Measurements from ENCODE around the gene TAF15.
A peak's percentile ranks its signal among the peaks of the same experiment; 100 is the strongest.

TAF15 gene

DNA sequence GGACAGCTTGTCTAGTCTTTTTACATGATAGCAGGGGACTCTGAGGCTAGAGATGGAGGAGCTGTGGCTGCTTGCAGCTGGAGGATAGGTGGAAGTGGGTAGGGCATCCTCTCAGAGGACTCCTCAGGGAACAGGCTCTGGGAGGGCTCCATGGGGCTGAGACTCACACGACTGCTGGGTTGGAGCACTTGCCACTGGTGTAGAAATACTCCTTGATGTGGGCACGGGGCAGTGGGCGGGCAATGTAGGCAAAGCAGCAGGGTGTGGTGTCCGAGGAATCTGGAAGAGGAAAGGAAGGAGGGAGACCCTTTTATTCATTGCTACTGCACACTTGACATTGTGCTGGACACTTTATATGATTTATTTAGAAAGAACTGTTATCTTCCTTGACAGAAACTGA lies 69.1 kb downstream of the TAF15 start:
- Histone ChIP-seq H3K36me3 (ENCODE audit: control insufficient read depth in 1 of 2, insufficient read depth in 2 of 2, low read length in 2 of 2) (no peaks in the 10 kb centered on the region), H3K18ac (ENCODE audit: low read length) (no peak overlapping the region), H3K27me3 (ENCODE audit: insufficient read depth, low read length) (no peaks in the 10 kb centered on the region), H4K8ac (ENCODE audit: low read depth, low read length) (no peak overlapping the region), H4K91ac (ENCODE audit: low read depth, low read length) (no peak overlapping the region), H2AK5ac (ENCODE audit: low read length) (no peak overlapping the region), H3K4ac (ENCODE audit: low read depth, low read length) (no peak overlapping the region), H3K79me1 (ENCODE audit: low read length) (no peaks in the 10 kb centered on the region), H3K27ac (ENCODE audit: low read depth, low read length) (no peak overlapping the region), H3K4me1 (ENCODE audit: control insufficient read depth in 1 of 2, insufficient read depth in 2 of 2, low read length in 2 of 2) (peaks cover 6% of the 10 kb centered on the region in 2 experiments), H3K4me3 (ENCODE audit: low read depth, low read length) (no peak overlapping the region), H2BK12ac (ENCODE audit: low read length) (no peak overlapping the region), H3K23ac (ENCODE audit: low read length) (no peak overlapping the region), H4K12ac (ENCODE audit: low read depth, low read length) (no peak overlapping the region), H3K9ac (ENCODE audit: low read length) (no peak overlapping the region), H2BK5ac (ENCODE audit: low read depth, low read length, poor library complexity) (no peak overlapping the region), H3K14ac (ENCODE audit: low read length) (no peak overlapping the region), H3K4me2 (ENCODE audit: low read length) (no peak overlapping the region), H2BK120ac (ENCODE audit: insufficient read depth, low read length, poor library complexity) (no peak overlapping the region), H3K79me2 (ENCODE audit: control insufficient read depth, insufficient read depth, low read length, poor library complexity) (no peaks in the 10 kb centered on the region), H3K9me3 (ENCODE audit: insufficient read depth, low read depth, low read length) (no peaks in the 10 kb centered on the region), H2AFZ (ENCODE audit: insufficient read depth, low read length, poor library complexity) (no peak overlapping the region)
- WGBS (ENCODE audit: extremely low coverage, insufficient coverage, insufficient read length): no CpG with 5 or more reads among the region's 4 CpGs
- DNase-seq: no peak

DNA sequence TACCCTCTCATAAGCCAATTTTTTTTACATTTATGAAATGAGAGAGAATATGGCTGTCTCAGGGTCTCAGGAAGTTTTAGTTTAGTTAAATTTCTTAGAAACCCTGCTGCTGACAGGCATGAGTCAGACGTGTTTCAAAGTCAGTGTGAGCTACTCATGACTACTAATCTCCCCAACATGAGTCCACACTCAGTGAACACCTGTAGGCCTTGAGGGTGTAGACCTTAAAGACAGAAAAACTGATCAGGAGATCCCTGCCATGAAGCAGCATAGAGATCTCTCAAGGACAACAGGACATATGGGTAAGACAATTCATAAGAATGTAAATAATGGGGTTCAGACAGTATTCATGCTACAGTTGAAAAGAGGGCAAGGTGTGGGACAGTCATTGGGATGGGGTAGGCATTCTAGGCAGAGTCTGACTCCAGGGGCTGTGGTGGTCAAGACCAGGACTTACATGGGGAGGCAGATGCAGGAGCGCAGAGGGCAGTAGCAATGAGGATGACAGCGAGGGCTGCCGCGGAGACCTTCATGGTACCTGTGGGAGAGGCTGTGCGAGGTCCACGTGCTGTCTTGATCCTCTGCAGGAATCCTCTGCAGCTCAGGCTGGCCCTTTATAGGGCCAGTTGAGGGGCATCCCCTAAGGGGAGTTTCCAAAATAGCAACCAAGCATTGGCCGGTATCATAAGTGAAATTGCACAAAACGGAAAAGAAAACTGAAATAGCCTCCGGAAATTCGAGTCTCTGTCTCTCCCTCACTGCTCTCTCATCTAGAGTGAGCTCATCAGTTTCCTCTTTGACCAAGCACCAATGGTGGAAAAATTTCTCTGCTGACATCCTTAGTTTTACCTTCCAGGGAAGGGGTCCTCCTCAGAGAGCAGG lies 70.7 kb downstream of the TAF15 start, which contains the start of gene CCL5:
Gene CCL5, minus strand, starts transcription at position 588 of the 882 bp plus-strand sequence.
- Histone ChIP-seq H2BK5ac (ENCODE audit: low read depth, low read length, poor library complexity) (no peak within 1 kb of the TSS), H3K14ac (ENCODE audit: low read length) (no peak within 1 kb of the TSS), H3K4ac (ENCODE audit: low read depth, low read length) (no peak within 1 kb of the TSS), H3K4me2 (ENCODE audit: low read length) (no peak within 1 kb of the TSS), H3K9me3 (ENCODE audit: insufficient read depth, low read depth, low read length) (no peaks in the 10 kb centered on the region), H3K79me2 (ENCODE audit: control insufficient read depth, insufficient read depth, low read length, poor library complexity) (no peaks in the 10 kb centered on the region), H2BK120ac (ENCODE audit: insufficient read depth, low read length, poor library complexity) (no peak within 1 kb of the TSS), H4K91ac (ENCODE audit: low read depth, low read length) (no peak within 1 kb of the TSS), H3K36me3 (ENCODE audit: control insufficient read depth in 1 of 2, insufficient read depth in 2 of 2, low read length in 2 of 2) (no peaks in the 10 kb centered on the region), H3K23ac (ENCODE audit: low read length) (no peak within 1 kb of the TSS), H4K8ac (ENCODE audit: low read depth, low read length) (no peak within 1 kb of the TSS), H4K12ac (ENCODE audit: low read depth, low read length) (no peak within 1 kb of the TSS), H3K27me3 (ENCODE audit: insufficient read depth, low read length) (no peaks in the 10 kb centered on the region), H3K4me3 (ENCODE audit: low read depth, low read length) (no peak within 1 kb of the TSS), H2BK12ac (ENCODE audit: low read length) (no peak within 1 kb of the TSS), H3K9ac (ENCODE audit: low read length) (peak within 1 kb of the TSS; percentile 28), H3K18ac (ENCODE audit: low read length) (no peak within 1 kb of the TSS), H2AK5ac (ENCODE audit: low read length) (no peak within 1 kb of the TSS), H3K4me1 (ENCODE audit: control insufficient read depth in 1 of 2, insufficient read depth in 2 of 2, low read length in 2 of 2) (peaks cover 6% of the 10 kb centered on the region in 2 experiments), H3K79me1 (ENCODE audit: low read length) (no peaks in the 10 kb centered on the region), H3K27ac (ENCODE audit: low read depth, low read length) (no peak within 1 kb of the TSS), H2AFZ (ENCODE audit: insufficient read depth, low read length, poor library complexity) (no peak within 1 kb of the TSS)
- WGBS (ENCODE audit: extremely low coverage, insufficient coverage, insufficient read length): no CpG with 5 or more reads among the region's 11 CpGs
- peak in 1 of 2 donors; percentile 45 for DNase-seq

DNA sequence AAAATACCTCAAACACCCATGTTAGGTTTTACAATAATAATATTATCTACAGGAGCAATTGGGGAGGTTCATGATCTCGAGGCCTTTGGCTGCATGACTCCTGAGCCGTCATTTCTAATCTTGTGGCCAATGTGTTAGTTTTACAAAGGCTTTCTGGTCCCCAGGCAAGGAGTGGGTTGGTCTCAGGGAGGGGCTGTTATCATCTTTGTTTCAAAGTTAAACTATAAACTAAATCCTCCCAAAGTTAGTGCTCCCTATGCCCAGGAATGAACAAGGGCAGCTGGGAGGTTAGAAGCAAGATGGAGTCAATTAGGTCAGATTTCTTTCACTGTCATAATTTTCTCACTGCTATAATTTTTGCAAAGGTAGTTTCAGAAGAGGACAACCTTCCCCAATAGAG lies 80.0 kb downstream of the TAF15 start:
- no peak for DNase-seq
- no CpG with 5 or more reads among the region's 2 CpGs for WGBS (ENCODE audit: extremely low coverage, insufficient coverage, insufficient read length)
- H2BK5ac ChIP-seq (ENCODE audit: low read depth, low read length, poor library complexity): no peak overlapping the region

DNA sequence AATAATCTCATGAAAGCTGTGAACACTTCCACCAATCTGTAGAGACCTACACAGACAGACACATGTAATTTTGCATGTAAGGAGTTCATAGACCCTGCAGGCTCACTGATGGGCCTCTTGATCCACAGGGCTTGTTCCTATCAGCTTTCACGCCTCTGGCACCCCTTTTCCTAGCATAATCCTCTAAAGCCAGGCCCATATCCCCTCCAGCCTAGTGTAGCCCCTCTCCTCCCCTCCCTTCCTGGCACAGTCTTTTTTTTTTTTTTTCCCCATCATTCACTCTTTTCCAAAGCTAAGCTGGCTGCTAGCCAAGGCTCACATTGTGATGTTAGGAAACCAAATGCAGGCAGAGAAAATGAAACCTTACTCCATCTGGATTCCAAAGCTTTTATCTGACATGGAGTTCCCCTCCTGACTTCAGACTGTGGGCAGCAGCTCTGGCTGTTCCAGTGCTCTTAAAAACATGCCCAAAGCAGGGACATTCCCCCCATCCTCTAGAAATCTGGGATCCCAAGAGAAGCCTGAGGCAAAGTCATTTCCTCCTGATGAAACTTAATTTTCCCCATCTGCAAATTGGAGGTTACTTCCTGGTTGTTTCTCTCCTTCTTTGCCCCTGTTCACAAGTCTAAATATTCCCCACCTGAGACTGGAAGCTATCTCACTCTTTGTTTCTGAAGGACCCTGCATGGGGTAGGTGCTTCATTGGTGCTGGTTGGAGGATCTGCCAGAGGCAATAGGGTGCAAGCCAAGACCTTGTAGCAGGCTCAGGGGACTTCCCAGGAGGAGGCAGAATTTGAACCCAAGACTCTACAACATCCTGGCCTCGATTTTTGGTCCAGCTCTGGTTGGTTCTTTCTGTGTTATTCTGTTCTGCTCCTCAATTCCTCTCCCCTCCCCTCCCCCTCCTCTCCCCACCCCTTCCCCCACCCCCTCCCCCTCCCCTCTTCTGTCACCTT lies 80.8 kb downstream of the TAF15 start:
- peak; percentile 37 to 44 for DNase-seq

More for the DNA sequence above, 80.0 kb downstream of the TAF15 start:
- H3K79me1 ChIP-seq (ENCODE audit: low read length): peaks cover 10% of the 10 kb centered on the region
- no peaks in the 10 kb centered on the region for H3K79me2 ChIP-seq (ENCODE audit: control insufficient read depth, insufficient read depth, low read length, poor library complexity)
- H4K12ac ChIP-seq (ENCODE audit: low read depth, low read length): no peak overlapping the region
- no peak overlapping the region for H3K14ac ChIP-seq (ENCODE audit: low read length)
- no peak overlapping the region for H3K4me2 ChIP-seq (ENCODE audit: low read length)
- H3K4ac ChIP-seq (ENCODE audit: low read depth, low read length): no peak overlapping the region
- H3K27ac ChIP-seq (ENCODE audit: low read depth, low read length): no peak overlapping the region
- no peak overlapping the region for H2AK5ac ChIP-seq (ENCODE audit: low read length)
- no peaks in the 10 kb centered on the region for H3K36me3 ChIP-seq (ENCODE audit: control insufficient read depth in 1 of 2, insufficient read depth in 2 of 2, low read length in 2 of 2)
- H3K4me3 ChIP-seq (ENCODE audit: low read depth, low read length): no peak overlapping the region
- no peak overlapping the region for H3K23ac ChIP-seq (ENCODE audit: low read length)
- peaks cover 8 to 13% of the 10 kb centered on the region in 2 experiments for H3K4me1 ChIP-seq (ENCODE audit: control insufficient read depth in 1 of 2, insufficient read depth in 2 of 2, low read length in 2 of 2)
- H2BK12ac ChIP-seq (ENCODE audit: low read length): no peak overlapping the region
- no peak overlapping the region for H2BK120ac ChIP-seq (ENCODE audit: insufficient read depth, low read length, poor library complexity)
- no peak overlapping the region for H4K8ac ChIP-seq (ENCODE audit: low read depth, low read length)
- no peak overlapping the region for H2AFZ ChIP-seq (ENCODE audit: insufficient read depth, low read length, poor library complexity)
- H3K9ac ChIP-seq (ENCODE audit: low read length): no peak overlapping the region
- H4K91ac ChIP-seq (ENCODE audit: low read depth, low read length): no peak overlapping the region
- H3K9me3 ChIP-seq (ENCODE audit: insufficient read depth, low read depth, low read length): no peaks in the 10 kb centered on the region
- no peak overlapping the region for H3K18ac ChIP-seq (ENCODE audit: low read length)
- H3K27me3 ChIP-seq (ENCODE audit: insufficient read depth, low read length): no peaks in the 10 kb centered on the region

More for the DNA sequence above, 80.8 kb downstream of the TAF15 start:
- Histone ChIP-seq H3K4ac (ENCODE audit: low read depth, low read length) (no peak overlapping the region), H3K4me2 (ENCODE audit: low read length) (no peak overlapping the region), H3K23ac (ENCODE audit: low read length) (no peak overlapping the region), H3K27ac (ENCODE audit: low read depth, low read length) (no peak overlapping the region), H2AFZ (ENCODE audit: insufficient read depth, low read length, poor library complexity) (no peak overlapping the region), H3K9me3 (ENCODE audit: insufficient read depth, low read depth, low read length) (no peaks in the 10 kb centered on the region), H4K12ac (ENCODE audit: low read depth, low read length) (no peak overlapping the region), H4K8ac (ENCODE audit: low read depth, low read length) (no peak overlapping the region), H3K79me2 (ENCODE audit: control insufficient read depth, insufficient read depth, low read length, poor library complexity) (no peaks in the 10 kb centered on the region), H3K18ac (ENCODE audit: low read length) (no peak overlapping the region), H2BK5ac (ENCODE audit: low read depth, low read length, poor library complexity) (no peak overlapping the region), H2AK5ac (ENCODE audit: low read length) (no peak overlapping the region), H3K36me3 (ENCODE audit: control insufficient read depth in 1 of 2, insufficient read depth in 2 of 2, low read length in 2 of 2) (no peaks in the 10 kb centered on the region), H3K79me1 (ENCODE audit: low read length) (peaks cover 10% of the 10 kb centered on the region), H2BK12ac (ENCODE audit: low read length) (no peak overlapping the region), H4K91ac (ENCODE audit: low read depth, low read length) (peak overlapping the region; percentile 30), H3K14ac (ENCODE audit: low read length) (no peak overlapping the region), H3K9ac (ENCODE audit: low read length) (no peak overlapping the region), H3K4me3 (ENCODE audit: low read depth, low read length) (no peak overlapping the region), H2BK120ac (ENCODE audit: insufficient read depth, low read length, poor library complexity) (no peak overlapping the region), H3K27me3 (ENCODE audit: insufficient read depth, low read length) (no peaks in the 10 kb centered on the region), H3K4me1 (ENCODE audit: control insufficient read depth in 1 of 2, insufficient read depth in 2 of 2, low read length in 2 of 2) (peaks cover 8 to 13% of the 10 kb centered on the region in 2 experiments)
- WGBS (ENCODE audit: extremely low coverage, insufficient coverage, insufficient read length): no CpG with 5 or more reads among the region's 2 CpGs

Data from trophoblast cell (in vitro differentiated cells and primary cell).